Measurements from ENCODE around the gene HYCC1. TPM values are rescaled to one million over a fixed set of nuclear protein-coding genes. Genes with fewer than 3 reads are reported as not detected.

Gene HYCC1
- total RNA-seq, 1 donor from 2014 or later = 20.3 TPM

DNA sequence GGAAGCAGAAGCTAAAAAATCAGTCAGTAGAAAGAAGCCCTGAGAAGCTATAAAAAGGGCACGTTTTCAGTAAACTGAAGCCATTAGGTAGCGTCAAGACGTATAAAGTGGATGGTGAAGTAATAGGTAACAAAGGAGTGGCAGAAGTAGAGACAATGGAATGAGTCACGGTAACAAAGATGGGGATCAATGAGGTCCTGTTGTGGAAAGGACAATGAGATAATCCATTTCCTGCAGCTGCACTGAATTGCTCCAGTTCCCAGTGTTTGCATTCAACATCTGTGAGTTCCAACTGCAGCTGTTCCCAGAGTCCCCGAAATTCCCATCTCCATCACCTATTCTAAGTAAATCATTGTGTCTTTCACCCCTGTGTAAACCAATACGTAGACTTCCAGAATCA, 4.8 kb upstream of the HYCC1 start:
- Mint-ChIP-seq H3K36me3 (no peaks in the 10 kb centered on the region), H3K27me3 (ENCODE audit: low read depth) (no peaks in the 10 kb centered on the region), H3K9me3 (no peaks in the 10 kb centered on the region), H3K27ac (no peak overlapping the region), H3K4me1 (peaks cover 8% of the 10 kb centered on the region), H3K4me3 (no peak overlapping the region)
- no peak for DNase-seq (ENCODE audit: low spot score in 2 of 2, unreplicated experiment in 2 of 2)
- TF ChIP-seq, protein P1, sequence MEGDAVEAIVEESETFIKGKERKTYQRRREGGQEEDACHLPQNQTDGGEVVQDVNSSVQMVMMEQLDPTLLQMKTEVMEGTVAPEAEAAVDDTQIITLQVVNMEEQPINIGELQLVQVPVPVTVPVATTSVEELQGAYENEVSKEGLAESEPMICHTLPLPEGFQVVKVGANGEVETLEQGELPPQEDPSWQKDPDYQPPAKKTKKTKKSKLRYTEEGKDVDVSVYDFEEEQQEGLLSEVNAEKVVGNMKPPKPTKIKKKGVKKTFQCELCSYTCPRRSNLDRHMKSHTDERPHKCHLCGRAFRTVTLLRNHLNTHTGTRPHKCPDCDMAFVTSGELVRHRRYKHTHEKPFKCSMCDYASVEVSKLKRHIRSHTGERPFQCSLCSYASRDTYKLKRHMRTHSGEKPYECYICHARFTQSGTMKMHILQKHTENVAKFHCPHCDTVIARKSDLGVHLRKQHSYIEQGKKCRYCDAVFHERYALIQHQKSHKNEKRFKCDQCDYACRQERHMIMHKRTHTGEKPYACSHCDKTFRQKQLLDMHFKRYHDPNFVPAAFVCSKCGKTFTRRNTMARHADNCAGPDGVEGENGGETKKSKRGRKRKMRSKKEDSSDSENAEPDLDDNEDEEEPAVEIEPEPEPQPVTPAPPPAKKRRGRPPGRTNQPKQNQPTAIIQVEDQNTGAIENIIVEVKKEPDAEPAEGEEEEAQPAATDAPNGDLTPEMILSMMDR (IDR thresholded peaks at IDR 0.05; ENCODE audit: unreplicated experiment) = no peak

DNA sequence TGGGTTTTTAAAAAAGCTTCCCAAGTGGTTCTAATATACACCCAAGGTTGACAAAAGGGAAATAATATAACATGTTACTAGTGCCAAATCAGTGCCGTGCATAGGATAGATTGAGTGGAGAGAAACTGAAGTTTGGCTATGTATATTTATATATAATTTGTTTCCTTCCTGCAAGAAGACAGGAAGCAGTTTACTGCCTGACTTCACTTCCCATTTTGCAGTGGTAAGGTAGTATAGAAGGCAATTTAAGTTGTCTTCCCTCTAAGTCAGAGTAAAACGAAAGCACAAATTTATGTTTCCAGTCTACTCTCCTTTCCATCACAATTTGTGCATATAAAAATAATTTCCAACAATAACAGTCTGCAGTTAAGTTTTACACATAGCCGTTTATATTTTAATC, 3.4 kb upstream of the HYCC1 start:
- no peak overlapping the region for H3K4me3 Mint-ChIP-seq
- no peaks in the 10 kb centered on the region for H3K36me3 Mint-ChIP-seq
- H3K27ac Mint-ChIP-seq = no peak overlapping the region
- peaks cover under 1% of the 10 kb centered on the region for H3K4me1 Mint-ChIP-seq
- H3K27me3 Mint-ChIP-seq (ENCODE audit: low read depth) = no peaks in the 10 kb centered on the region
- TF ChIP-seq, protein P1 (IDR thresholded peaks at IDR 0.05; ENCODE audit: unreplicated experiment) = no peak
- H3K9me3 Mint-ChIP-seq = no peaks in the 10 kb centered on the region
- DNase-seq (ENCODE audit: low spot score in 2 of 2, unreplicated experiment in 2 of 2) = no peak

DNA sequence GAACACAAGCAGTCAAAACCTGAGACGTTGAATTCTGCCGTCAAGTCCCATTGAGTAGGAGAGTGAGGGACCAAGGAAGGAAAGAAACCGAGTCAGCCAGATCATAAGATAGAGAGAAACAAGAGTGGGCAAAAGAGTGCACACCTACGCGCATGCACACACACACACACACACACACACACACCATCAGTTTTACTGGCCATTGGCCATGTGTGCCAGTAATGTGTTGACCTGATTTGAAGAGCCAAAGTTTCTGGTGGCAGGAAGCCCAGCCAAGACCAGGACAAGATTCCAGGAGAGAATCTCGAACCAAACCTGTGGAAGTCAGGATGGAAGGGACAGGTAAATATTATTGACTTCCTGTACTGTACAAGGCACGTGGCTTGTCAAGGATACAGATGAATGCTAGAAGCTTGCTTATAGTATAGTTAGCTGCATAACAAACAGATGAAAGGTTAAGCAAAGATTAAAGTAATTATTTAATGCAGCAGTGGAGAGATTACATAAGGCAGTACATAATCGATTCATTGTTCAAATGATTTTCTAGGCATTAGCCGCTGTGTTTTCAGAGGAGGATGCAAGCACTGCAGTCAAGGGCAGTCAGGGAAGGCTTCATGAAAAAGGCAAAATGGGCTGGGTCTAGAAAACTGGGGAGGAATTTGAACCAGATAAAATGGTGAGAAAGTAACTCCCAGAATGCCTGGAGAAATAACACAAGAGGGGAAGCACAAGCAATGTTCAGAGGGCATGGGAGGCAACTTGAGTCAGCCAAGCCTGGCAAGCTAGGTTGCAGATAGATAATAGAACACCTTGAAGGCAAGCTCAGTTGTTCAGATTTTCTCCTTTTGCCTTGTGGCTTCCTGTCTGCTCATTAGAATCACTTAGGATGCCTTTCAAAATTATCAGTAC, 2.7 kb upstream of the HYCC1 start:
- Mint-ChIP-seq H3K4me1 (no peaks in the 10 kb centered on the region), H3K4me3 (no peak overlapping the region), H3K27me3 (ENCODE audit: low read depth) (no peaks in the 10 kb centered on the region), H3K27ac (no peak overlapping the region), H3K9me3 (no peaks in the 10 kb centered on the region), H3K36me3 (no peaks in the 10 kb centered on the region)
- no peak for DNase-seq (ENCODE audit: low spot score in 2 of 2, unreplicated experiment in 2 of 2)
- TF ChIP-seq, protein P1 (IDR thresholded peaks at IDR 0.05; ENCODE audit: unreplicated experiment) = no peak

DNA sequence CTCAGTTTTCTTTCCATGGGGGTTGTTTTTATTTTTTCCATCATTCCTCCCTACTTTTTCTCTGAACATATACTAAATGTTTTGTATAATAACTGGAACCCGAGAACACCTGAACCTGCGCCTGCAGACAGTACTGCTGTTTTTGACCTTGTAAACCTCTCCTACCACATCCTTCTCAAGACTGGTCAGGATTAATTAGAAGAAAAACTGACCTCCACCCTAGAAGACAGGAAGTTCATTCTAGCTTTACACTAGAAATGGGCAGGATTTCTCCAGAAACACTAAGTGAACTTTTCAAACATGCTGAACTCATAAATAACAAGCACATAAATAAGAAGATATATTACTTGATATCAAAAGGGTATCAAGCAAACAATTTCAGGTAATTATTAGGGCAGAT, 751 bp upstream of the HYCC1 start:
- no peak for DNase-seq (ENCODE audit: low spot score in 2 of 2, unreplicated experiment in 2 of 2)
- Mint-ChIP-seq H3K4me1 (no peaks in the 10 kb centered on the region), H3K4me3 (peak overlapping the region; percentile 97), H3K27me3 (ENCODE audit: low read depth) (no peaks in the 10 kb centered on the region), H3K9me3 (no peaks in the 10 kb centered on the region), H3K36me3 (no peaks in the 10 kb centered on the region), H3K27ac (no peak overlapping the region)
- TF ChIP-seq, protein P1 (IDR thresholded peaks at IDR 0.05; ENCODE audit: unreplicated experiment) = no peak

DNA sequence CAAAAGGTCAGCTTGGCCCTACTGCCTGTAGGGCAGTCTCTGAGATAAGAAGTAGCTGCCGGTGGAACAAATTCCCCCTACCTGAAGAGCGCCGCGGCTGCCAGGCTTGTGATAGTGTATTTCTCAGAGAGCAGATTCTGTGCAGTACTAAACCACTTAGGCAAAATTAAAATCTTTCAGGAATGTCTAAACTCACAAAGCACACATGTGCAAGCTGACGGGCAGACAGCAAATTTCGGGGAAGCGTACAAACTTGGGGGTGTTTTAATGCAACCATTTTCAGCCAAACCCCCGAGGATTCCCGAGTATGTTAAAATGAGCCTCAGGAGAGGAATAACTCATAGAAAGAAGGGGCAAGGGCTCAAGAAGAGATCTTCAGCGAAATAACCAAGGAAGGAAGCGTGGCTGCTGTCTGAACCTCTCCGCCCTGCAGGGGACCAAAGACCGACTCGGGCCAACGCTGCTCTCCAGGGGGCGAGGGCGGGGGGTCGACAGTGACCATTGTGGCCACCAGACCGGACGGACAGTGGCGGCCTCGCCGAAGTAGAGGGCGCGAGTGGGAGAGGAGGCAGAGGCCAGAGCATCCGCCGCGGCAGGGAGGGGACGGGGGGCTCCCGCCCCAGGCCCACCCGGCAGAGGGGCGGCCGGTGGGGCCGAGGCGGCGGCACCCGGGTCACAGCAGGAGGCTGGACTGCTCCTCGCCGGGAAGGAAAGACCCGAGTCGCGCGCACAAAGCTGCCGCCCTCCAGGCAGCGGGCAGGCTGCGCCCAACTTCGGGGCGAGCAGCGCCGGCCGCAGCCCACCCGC, 819 bp downstream of the HYCC1 start:
- DNase-seq (ENCODE audit: low spot score in 2 of 2, unreplicated experiment in 2 of 2) = peak in 1 of 2 experiments; percentile 46
- Mint-ChIP-seq H3K27ac (no peak overlapping the region), H3K4me3 (no peak overlapping the region), H3K4me1 (no peaks in the 10 kb centered on the region), H3K27me3 (ENCODE audit: low read depth) (no peaks in the 10 kb centered on the region), H3K36me3 (no peaks in the 10 kb centered on the region), H3K9me3 (no peaks in the 10 kb centered on the region)
- TF ChIP-seq, protein P1 (IDR thresholded peaks at IDR 0.05; ENCODE audit: unreplicated experiment) = no peak
